Mucosa of rectum (tissue), 2 donors: ENCODE measurements around the gene RPL10.
A peak's percentile ranks its signal among the peaks of the same experiment; 100 is the strongest.

Experiments used
- H3K27ac ChIP-seq, 2 donors: one replicate each; pipeline ENCODE4 v1.7.0; 2013; ENCODE audit warnings: inconsistent platforms in 2 of 2, low read depth in 2 of 2, low read length in 2 of 2
- H3K27me3 ChIP-seq, 2 donors: one replicate each; pipeline ENCODE4 v1.7.0; 2013; ENCODE audit warnings: low read length in 2 of 2; ENCODE audit not compliant: control insufficient read depth in 2 of 2, insufficient read depth in 2 of 2
- H3K36me3 ChIP-seq, 2 donors: one replicate each; pipeline ENCODE4 v1.7.0; 2013; ENCODE audit warnings: low read length in 2 of 2; ENCODE audit not compliant: control insufficient read depth in 2 of 2, insufficient read depth in 2 of 2
- H3K4me1 ChIP-seq, 2 donors: one replicate each; pipeline ENCODE4 v1.7.0; 2013; ENCODE audit warnings: low read length in 2 of 2, mild to moderate bottlenecking in 1 of 2; ENCODE audit not compliant: control insufficient read depth in 2 of 2, insufficient read depth in 2 of 2
- H3K4me3 ChIP-seq, 2 donors: one replicate each; pipeline ENCODE4 v1.7.0; 2013; ENCODE audit warnings: low read length in 2 of 2
- H3K9ac ChIP-seq, 2 donors: one replicate each; pipeline ENCODE4 v1.7.0; 2013; ENCODE audit warnings: low read length in 2 of 2, low read depth in 1 of 2, mild to moderate bottlenecking in 1 of 2
- H3K9me3 ChIP-seq, 2 donors: one replicate each; pipeline ENCODE4 v1.7.0; 2013; ENCODE audit warnings: low read length in 2 of 2; ENCODE audit not compliant: control insufficient read depth in 2 of 2
- donor health status: healthy.
- donor health status: Normal muscosa, but diverticular disease.

The RPL10 gene

DNA sequence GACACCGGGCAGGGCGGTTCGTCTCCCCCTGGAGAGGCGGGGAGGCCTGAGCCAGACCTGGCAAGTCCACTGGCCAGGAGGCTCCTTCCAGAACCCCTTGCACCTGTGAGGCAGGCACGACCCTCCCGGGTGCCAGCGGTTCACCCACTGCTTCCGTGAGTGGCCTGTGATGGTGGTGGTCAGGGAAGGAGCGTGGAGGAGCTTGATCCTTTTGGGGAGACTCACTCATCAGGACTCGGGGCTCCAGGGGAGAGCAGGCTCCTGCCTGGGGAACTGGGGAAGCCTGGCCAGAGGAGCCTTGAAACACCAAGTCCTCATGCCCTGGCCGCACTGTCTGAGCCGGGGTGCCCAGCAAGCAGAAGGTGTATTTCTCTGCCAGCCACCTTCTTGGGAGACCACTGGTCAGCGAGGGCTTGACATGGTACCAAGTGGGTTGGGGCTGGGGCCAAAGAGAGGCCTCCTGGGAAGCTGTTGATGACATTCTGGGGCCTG, 46.6 kb downstream of the RPL10 start:
- Histone ChIP-seq H3K4me3 (peak overlapping the region; percentile 62 to 66), H3K9me3 (no peaks in the 10 kb centered on the region), H3K36me3 (peaks cover 15 to 16% of the 10 kb centered on the region in 2 donors), H3K9ac (peak overlapping the region; percentile 63 to 86), H3K27me3 (no peaks in the 10 kb centered on the region), H3K4me1 (peaks cover 7 to 10% of the 10 kb centered on the region in 2 donors), H3K27ac (peak overlapping the region; percentile 68 to 74)

DNA sequence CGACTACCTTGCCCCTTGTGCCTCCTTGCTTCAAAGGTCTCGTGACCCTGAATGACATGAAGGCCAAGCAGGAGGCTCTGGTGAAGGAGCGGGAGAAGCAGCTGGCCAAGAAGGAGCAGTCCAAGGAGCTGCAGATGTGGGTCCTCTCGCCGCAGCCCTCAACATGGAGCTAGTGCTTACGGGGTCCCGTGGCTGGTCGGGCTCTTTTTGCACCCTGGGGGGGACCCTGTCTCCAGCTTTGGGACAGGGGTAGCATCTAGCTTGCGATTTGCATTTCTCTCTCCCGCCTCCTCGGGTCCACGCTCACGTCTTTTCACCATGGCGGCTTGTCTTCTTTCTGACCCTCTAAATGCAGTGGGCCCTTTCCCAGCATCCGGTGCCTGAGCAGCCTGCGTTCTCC, 47.6 kb downstream of the RPL10 start:
- Histone ChIP-seq H3K4me3 (no peak overlapping the region), H3K27me3 (no peaks in the 10 kb centered on the region), H3K27ac (no peak overlapping the region), H3K4me1 (peaks cover 7 to 10% of the 10 kb centered on the region in 2 donors), H3K9me3 (no peaks in the 10 kb centered on the region), H3K9ac (no peak overlapping the region), H3K36me3 (peaks cover 16 to 22% of the 10 kb centered on the region in 2 donors)

DNA sequence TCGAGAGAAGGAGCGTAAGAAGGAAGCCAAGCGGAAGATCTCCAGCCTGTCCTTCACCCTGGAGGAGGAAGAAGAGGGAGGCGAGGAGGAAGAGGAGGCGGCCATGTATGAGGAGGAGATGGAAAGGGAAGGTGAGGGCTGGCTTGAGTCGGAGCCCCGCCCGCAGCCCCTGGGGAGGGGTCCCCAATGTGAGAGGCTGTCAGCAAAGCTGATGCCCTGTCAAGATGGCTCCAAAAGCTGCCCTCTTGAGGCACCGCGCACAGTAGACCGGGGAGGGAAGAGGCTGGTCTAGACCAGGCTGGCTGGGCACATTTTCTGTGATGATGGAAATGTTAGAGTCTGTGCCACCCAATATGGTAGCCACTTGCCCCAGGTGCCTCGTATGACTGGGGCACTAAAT, 48.3 kb downstream of the RPL10 start:
- Histone ChIP-seq H3K4me3 (no peak overlapping the region), H3K27ac (no peak overlapping the region), H3K4me1 (peaks cover 7 to 10% of the 10 kb centered on the region in 2 donors), H3K9me3 (no peaks in the 10 kb centered on the region), H3K36me3 (peaks cover 15 to 22% of the 10 kb centered on the region in 2 donors), H3K9ac (no peak overlapping the region), H3K27me3 (no peaks in the 10 kb centered on the region)

DNA sequence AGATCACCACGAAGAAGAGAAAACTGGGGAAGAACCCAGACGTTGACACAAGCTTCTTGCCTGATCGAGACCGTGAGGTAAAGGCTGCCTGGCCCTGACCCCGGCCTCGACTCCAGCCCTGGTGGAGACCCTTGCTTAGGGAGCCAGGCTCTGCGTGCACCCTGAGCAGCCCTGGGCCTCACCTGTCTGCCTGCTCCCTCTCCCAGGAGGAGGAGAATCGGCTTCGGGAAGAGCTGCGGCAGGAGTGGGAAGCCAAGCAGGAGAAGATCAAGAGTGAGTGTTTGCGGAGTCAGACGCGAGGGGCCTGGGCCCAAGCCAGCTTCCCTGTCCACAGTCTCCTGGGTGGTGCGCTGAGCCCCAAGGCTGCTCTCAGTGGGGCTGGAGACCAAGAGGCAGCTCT, 50.3 kb downstream of the RPL10 start:
- Histone ChIP-seq H3K4me1 (peaks cover 7 to 10% of the 10 kb centered on the region in 2 donors), H3K9ac (no peak overlapping the region), H3K36me3 (peaks cover 9 to 16% of the 10 kb centered on the region in 2 donors), H3K9me3 (no peaks in the 10 kb centered on the region), H3K27ac (no peak overlapping the region), H3K27me3 (no peaks in the 10 kb centered on the region), H3K4me3 (no peak overlapping the region)

DNA sequence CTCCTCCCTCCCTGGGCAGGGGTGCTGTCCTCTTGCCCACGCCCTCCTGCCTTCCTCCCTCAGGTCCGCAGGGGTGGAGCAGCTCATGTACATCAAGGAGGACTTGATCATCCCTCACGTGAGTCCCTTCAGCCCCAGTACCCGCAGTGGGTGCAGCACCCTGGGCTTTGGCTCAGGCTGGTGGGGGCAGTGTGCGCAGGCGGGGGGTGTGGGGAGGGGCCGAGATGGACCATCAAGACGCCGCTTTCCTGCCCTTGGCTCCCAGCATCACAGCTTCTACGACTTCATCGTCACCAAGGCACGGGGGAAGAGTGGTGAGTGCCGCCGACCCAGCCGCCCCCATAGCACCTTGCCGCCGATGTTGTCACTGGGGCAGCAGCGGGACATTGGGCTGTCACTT, 51.4 kb downstream of the RPL10 start:
- H3K9me3 ChIP-seq: no peaks in the 10 kb centered on the region
- H3K4me1 ChIP-seq: peaks cover 4 to 8% of the 10 kb centered on the region in 2 donors
- H3K27me3 ChIP-seq: no peaks in the 10 kb centered on the region
- no peak overlapping the region for H3K27ac ChIP-seq
- no peak overlapping the region for H3K9ac ChIP-seq
- H3K4me3 ChIP-seq: no peak overlapping the region
- H3K36me3 ChIP-seq: peaks cover 9 to 16% of the 10 kb centered on the region in 2 donors

DNA sequence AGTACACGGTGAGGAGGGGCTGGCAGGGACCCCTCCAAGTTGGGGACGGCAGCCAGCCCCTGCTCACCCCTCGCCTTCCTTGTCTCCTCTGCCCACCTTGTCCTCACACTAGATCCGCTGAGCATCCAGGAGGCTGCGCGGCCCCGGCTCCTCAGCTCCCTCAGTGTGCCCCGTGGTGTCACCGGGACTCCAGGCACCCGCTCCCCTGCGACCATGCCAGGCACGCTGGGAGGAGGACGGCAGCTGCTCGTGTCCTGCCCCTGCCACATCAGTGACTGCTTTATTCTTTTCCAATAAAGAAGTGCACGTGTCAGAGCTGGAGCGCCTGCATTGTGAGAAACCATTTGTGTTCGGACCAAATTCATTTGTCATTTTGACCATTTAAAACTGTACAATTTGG, 52.1 kb downstream of the RPL10 start:
- Histone ChIP-seq H3K36me3 (peaks cover 9 to 16% of the 10 kb centered on the region in 2 donors), H3K27ac (no peak overlapping the region), H3K9ac (no peak overlapping the region), H3K4me3 (no peak overlapping the region), H3K4me1 (peaks cover 0 to 2% of the 10 kb centered on the region in 2 donors), H3K27me3 (no peaks in the 10 kb centered on the region), H3K9me3 (no peaks in the 10 kb centered on the region)
